Fibroblast of lung (primary cell): ENCODE measurements around the gene PLD1.

Experiments
- CTCF ChIP-seq, 2 donors: IDR thresholded peaks in 1 of 2; conservative IDR thresholded peaks in 1 of 2; 1 replicate in 1 of 2; 2 replicates in 1 of 2; pipeline ENCODE4 v1.5.1; 2011 to 2012; ENCODE audit warnings: low read length in 2 of 2, control low read depth in 1 of 2, inconsistent platforms in 1 of 2, low read depth in 1 of 2, mild to moderate bottlenecking in 1 of 2
- EZH2 ChIP-seq: IDR thresholded peaks from 2 replicates; pipeline ENCODE4 v1.5.1; 2012; ENCODE audit warnings: low read length, control low read depth, mild to moderate bottlenecking; ENCODE audit errors: missing control alignments

GRCh38 chr3:171842864-171843518 lies 32.7 kb upstream of the PLD1 start, which contains the start of gene TMEM212:
- TF ChIP-seq CTCF (conservative IDR thresholded peaks at IDR 0.05 in 1 of 2, IDR thresholded peaks at IDR 0.05 in 1 of 2; ENCODE audit: low read depth in 1 of 2, low read length in 2 of 2), result no peak
- TF ChIP-seq EZH2, result no peak
